ENCODE data around the gene FBXO30.

FBXO30 gene

DNA sequence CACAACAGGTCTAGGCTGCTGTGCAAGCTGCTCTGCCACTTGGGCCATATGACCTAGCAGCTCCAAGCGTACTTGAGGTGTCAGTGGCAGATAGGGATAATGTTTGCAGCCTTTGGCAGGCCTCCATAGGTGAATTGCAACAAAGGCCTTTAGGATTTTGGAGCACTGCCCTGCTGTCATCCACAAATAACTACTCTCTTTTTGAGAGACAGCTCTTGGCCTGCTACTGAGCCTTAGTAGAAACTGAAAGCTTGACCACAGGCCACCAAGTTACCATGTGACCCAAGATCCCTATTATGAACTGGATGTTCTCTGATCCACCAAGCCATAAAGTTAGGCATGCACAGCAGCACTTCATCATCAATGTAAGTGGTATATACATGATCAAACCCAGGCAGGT lies 29.9 kb downstream of the FBXO30 start:
- H4K20me1 ChIP-seq (ENCODE audit: insufficient read depth, low read length), result no peaks in the 10 kb centered on the region
- peaks cover 16% of the 10 kb centered on the region for H3K4me1 ChIP-seq (ENCODE audit: insufficient read depth, low read length)
- DNase-seq (no peak), ATAC-seq (ENCODE audit: insufficient read depth, low read depth) (no peak)
- H3K9me3 ChIP-seq (ENCODE audit: insufficient read depth, low read length, severe bottlenecking), result no peaks in the 10 kb centered on the region
- no peak overlapping the region for H3K9ac ChIP-seq (ENCODE audit: low read depth, low read length)
- H3K36me3 ChIP-seq (ENCODE audit: insufficient read depth, low read length), result 0 out of 2 replicates have a peak, but pooled peaks cover 3% of the 10 kb centered on the region
- TF ChIP-seq, protein P1, sequence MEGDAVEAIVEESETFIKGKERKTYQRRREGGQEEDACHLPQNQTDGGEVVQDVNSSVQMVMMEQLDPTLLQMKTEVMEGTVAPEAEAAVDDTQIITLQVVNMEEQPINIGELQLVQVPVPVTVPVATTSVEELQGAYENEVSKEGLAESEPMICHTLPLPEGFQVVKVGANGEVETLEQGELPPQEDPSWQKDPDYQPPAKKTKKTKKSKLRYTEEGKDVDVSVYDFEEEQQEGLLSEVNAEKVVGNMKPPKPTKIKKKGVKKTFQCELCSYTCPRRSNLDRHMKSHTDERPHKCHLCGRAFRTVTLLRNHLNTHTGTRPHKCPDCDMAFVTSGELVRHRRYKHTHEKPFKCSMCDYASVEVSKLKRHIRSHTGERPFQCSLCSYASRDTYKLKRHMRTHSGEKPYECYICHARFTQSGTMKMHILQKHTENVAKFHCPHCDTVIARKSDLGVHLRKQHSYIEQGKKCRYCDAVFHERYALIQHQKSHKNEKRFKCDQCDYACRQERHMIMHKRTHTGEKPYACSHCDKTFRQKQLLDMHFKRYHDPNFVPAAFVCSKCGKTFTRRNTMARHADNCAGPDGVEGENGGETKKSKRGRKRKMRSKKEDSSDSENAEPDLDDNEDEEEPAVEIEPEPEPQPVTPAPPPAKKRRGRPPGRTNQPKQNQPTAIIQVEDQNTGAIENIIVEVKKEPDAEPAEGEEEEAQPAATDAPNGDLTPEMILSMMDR (IDR thresholded peaks at IDR 0.05; ENCODE audit: borderline replicate concordance, extremely low read depth, low read length, poor library complexity, severe bottlenecking), result no peak
- TF ChIP-seq EZH2 (IDR thresholded peaks at IDR 0.05; ENCODE audit: borderline replicate concordance, low read depth, low read length, severe bottlenecking), result no peak
- H3K4me2 ChIP-seq (ENCODE audit: insufficient read depth, low read length), result no peak overlapping the region
- H3K27me3 ChIP-seq (ENCODE audit: insufficient read depth, low read length, poor library complexity), result no peaks in the 10 kb centered on the region
- H3K27ac ChIP-seq (ENCODE audit: low read length), result peak overlapping the region; percentile 16; the same call in 1 of the 2 replicates
- no peaks in the 10 kb centered on the region for H3K79me2 ChIP-seq (ENCODE audit: insufficient read depth, low read length)
- H3K4me3 ChIP-seq (ENCODE audit: low read depth in 1 of 2, low read length in 2 of 2), result no peak overlapping the region
- no peak overlapping the region for H2AFZ ChIP-seq (ENCODE audit: low read depth, low read length)

DNA sequence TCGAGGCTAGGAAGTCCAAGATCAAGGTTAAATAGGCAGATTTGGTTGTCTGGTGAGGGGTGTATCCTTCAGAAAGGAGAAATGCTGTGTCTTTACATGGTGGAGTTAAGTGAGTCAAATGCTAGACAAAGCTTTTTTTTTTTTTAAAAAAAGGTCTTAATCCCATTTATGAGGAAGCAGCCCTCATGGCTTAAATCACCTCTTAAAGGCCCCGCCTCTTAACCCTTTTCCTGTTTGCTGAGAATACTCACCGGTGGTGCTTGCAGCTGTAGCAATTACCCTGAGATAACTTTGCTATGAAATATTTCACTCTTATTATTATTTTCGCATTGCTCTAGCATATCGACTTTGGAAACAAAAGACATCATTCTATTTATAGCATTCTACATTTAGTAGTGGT lies 30.8 kb downstream of the FBXO30 start:
- H3K9ac ChIP-seq (ENCODE audit: low read depth, low read length), result no peak overlapping the region
- H3K36me3 ChIP-seq (ENCODE audit: insufficient read depth, low read length), result 0 out of 2 replicates have a peak, but pooled peaks cover 3% of the 10 kb centered on the region
- H3K27ac ChIP-seq (ENCODE audit: low read length), result peak overlapping the region; percentile 48; the same call in 1 of the 2 replicates
- no peak for TF ChIP-seq EZH2 (IDR thresholded peaks at IDR 0.05; ENCODE audit: borderline replicate concordance, low read depth, low read length, severe bottlenecking)
- TF ChIP-seq, protein P1 (IDR thresholded peaks at IDR 0.05; ENCODE audit: borderline replicate concordance, extremely low read depth, low read length, poor library complexity, severe bottlenecking), result no peak
- ATAC-seq (ENCODE audit: insufficient read depth, low read depth), result peak; percentile 89
- H3K79me2 ChIP-seq (ENCODE audit: insufficient read depth, low read length), result no peaks in the 10 kb centered on the region
- DNase-seq, result peak; percentile 51
- no peaks in the 10 kb centered on the region for H4K20me1 ChIP-seq (ENCODE audit: insufficient read depth, low read length)
- no peak overlapping the region for H2AFZ ChIP-seq (ENCODE audit: low read depth, low read length)
- 0 out of 2 replicates have a peak overlapping the region, but pooled peaks have one; percentile 2 for H3K4me2 ChIP-seq (ENCODE audit: insufficient read depth, low read length)
- H3K27me3 ChIP-seq (ENCODE audit: insufficient read depth, low read length, poor library complexity), result no peaks in the 10 kb centered on the region
- no peak overlapping the region for H3K4me3 ChIP-seq (ENCODE audit: low read depth in 1 of 2, low read length in 2 of 2)
- H3K9me3 ChIP-seq (ENCODE audit: insufficient read depth, low read length, severe bottlenecking), result no peaks in the 10 kb centered on the region
- H3K4me1 ChIP-seq (ENCODE audit: insufficient read depth, low read length), result peaks cover 16% of the 10 kb centered on the region

DNA sequence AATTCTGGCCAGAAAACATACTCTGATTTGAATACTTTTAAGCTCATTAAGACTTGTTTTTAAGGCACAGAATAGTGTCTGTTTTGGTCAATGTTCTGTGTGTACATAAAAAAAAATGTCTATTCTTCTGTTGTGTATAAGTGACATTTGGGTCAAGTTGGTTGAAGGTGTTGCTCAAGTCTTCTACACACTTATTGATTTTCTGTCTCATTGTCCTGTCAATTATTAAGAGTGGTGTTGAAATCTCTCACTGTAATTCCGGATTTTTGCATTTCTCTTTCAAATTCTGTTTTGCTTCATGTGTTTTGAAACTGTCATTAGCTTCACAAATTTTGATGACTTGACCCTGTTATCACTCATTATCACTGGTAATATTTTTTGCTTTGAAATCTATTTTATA lies 41.7 kb downstream of the FBXO30 start:
- H3K4me3 ChIP-seq (ENCODE audit: low read depth in 1 of 2, low read length in 2 of 2), result no peak overlapping the region
- no peaks in the 10 kb centered on the region for H3K9me3 ChIP-seq (ENCODE audit: insufficient read depth, low read length, severe bottlenecking)
- H3K9ac ChIP-seq (ENCODE audit: low read depth, low read length), result no peak overlapping the region
- H3K79me2 ChIP-seq (ENCODE audit: insufficient read depth, low read length), result no peaks in the 10 kb centered on the region
- no peaks in the 10 kb centered on the region for H4K20me1 ChIP-seq (ENCODE audit: insufficient read depth, low read length)
- no peaks in the 10 kb centered on the region for H3K27me3 ChIP-seq (ENCODE audit: insufficient read depth, low read length, poor library complexity)
- H2AFZ ChIP-seq (ENCODE audit: low read depth, low read length), result no peak overlapping the region
- TF ChIP-seq, protein P1 (IDR thresholded peaks at IDR 0.05; ENCODE audit: borderline replicate concordance, extremely low read depth, low read length, poor library complexity, severe bottlenecking), result no peak
- no peak for TF ChIP-seq EZH2 (IDR thresholded peaks at IDR 0.05; ENCODE audit: borderline replicate concordance, low read depth, low read length, severe bottlenecking)
- no peak for DNase-seq
- no peak overlapping the region for H3K4me2 ChIP-seq (ENCODE audit: insufficient read depth, low read length)
- no peak for ATAC-seq (ENCODE audit: insufficient read depth, low read depth)
- no peaks in the 10 kb centered on the region for H3K4me1 ChIP-seq (ENCODE audit: insufficient read depth, low read length)
- no peaks in the 10 kb centered on the region for H3K36me3 ChIP-seq (ENCODE audit: insufficient read depth, low read length)
- no peak overlapping the region for H3K27ac ChIP-seq (ENCODE audit: low read length)

DNA sequence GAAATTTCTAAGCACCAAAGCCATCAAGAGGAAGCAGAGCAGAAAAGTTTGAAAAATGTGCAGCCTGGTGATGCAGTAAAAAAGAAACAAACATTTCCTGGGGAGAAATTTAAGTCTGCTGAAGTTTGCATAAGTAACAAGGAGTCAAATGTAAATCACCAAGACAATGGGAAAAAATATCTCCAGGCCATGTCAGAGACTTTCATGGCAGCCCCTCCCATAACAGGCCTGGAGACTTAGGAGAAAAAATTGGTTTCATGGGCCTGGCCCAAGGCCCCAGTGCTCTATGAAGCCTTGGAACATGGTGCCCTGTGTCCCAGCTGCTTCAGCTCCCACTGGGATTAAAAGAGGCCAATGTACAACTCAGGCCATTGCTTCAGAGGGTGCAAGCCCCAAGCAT lies 49.1 kb downstream of the FBXO30 start:
- Histone ChIP-seq H2AFZ (ENCODE audit: low read depth, low read length) (no peak overlapping the region; the same call in 1 of the 2 replicates), H3K27ac (ENCODE audit: low read length) (no peak overlapping the region), H3K4me1 (ENCODE audit: insufficient read depth, low read length) (no peaks in the 10 kb centered on the region), H3K4me2 (ENCODE audit: insufficient read depth, low read length) (no peak overlapping the region), H4K20me1 (ENCODE audit: insufficient read depth, low read length) (no peaks in the 10 kb centered on the region), H3K27me3 (ENCODE audit: insufficient read depth, low read length, poor library complexity) (no peaks in the 10 kb centered on the region), H3K79me2 (ENCODE audit: insufficient read depth, low read length) (no peaks in the 10 kb centered on the region), H3K4me3 (ENCODE audit: low read depth in 1 of 2, low read length in 2 of 2) (no peak overlapping the region), H3K9me3 (ENCODE audit: insufficient read depth, low read length, severe bottlenecking) (no peaks in the 10 kb centered on the region), H3K36me3 (ENCODE audit: insufficient read depth, low read length) (no peaks in the 10 kb centered on the region), H3K9ac (ENCODE audit: low read depth, low read length) (no peak overlapping the region)
- DNase-seq (no peak), ATAC-seq (ENCODE audit: insufficient read depth, low read depth) (no peak)
- no peak for TF ChIP-seq EZH2 (IDR thresholded peaks at IDR 0.05; ENCODE audit: borderline replicate concordance, low read depth, low read length, severe bottlenecking)
- TF ChIP-seq, protein P1 (IDR thresholded peaks at IDR 0.05; ENCODE audit: borderline replicate concordance, extremely low read depth, low read length, poor library complexity, severe bottlenecking), result no peak
